ENCODE measurements around the gene SYNPO2.

Gene SYNPO2

DNA sequence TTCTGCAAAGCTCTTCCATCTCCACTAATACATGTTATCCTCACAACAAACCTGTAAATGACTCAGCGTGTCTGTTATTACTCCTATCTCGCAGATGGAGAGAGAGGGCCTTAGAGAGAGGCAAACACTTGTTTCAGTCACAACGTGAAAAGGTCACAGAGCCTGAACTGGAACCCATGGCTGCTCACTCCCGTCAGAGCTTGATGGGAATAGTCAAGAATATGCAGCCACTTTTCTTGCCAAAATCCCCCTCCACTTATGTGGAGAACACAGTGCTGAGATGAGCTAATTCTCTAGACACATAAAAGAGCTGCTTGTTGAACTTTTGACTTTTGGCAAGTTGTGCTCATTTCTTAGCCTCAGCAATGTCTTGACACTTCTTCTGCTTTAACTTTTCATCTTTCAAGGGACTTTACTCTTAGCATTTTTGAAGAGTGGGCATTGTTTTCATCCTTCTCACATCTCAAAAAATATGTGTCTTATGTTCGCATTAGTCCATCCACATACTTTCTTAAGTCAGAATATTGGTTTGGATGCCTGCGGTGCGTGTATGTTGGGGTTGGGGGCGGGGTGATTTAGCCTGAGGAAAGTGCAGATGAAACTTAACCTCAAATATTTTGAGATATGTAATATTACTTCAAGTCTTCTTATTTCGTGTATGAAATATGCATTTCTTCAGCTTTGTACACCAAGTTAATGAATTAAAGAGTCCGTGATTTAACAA, 69.2 kb downstream of the SYNPO2 start:
- no peak for DNase-seq (ENCODE audit: low read depth)
- H3K4me3 ChIP-seq (ENCODE audit: low read depth, low read length), result no peak overlapping the region
- TF ChIP-seq, protein P1, sequence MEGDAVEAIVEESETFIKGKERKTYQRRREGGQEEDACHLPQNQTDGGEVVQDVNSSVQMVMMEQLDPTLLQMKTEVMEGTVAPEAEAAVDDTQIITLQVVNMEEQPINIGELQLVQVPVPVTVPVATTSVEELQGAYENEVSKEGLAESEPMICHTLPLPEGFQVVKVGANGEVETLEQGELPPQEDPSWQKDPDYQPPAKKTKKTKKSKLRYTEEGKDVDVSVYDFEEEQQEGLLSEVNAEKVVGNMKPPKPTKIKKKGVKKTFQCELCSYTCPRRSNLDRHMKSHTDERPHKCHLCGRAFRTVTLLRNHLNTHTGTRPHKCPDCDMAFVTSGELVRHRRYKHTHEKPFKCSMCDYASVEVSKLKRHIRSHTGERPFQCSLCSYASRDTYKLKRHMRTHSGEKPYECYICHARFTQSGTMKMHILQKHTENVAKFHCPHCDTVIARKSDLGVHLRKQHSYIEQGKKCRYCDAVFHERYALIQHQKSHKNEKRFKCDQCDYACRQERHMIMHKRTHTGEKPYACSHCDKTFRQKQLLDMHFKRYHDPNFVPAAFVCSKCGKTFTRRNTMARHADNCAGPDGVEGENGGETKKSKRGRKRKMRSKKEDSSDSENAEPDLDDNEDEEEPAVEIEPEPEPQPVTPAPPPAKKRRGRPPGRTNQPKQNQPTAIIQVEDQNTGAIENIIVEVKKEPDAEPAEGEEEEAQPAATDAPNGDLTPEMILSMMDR (IDR thresholded peaks at IDR 0.05; ENCODE audit: low read depth, low read length), result no peak
- TF ChIP-seq MYC (IDR thresholded peaks at IDR 0.05; ENCODE audit: low read depth, low read length) (no peak), POLR2A (IDR thresholded peaks at IDR 0.05; ENCODE audit: extremely low read depth, insufficient read length) (no peak)
- TF ChIP-seq, protein P2, sequence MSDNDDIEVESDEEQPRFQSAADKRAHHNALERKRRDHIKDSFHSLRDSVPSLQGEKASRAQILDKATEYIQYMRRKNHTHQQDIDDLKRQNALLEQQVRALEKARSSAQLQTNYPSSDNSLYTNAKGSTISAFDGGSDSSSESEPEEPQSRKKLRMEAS (IDR thresholded peaks at IDR 0.05; ENCODE audit: low read depth, low read length), result no peak

DNA sequence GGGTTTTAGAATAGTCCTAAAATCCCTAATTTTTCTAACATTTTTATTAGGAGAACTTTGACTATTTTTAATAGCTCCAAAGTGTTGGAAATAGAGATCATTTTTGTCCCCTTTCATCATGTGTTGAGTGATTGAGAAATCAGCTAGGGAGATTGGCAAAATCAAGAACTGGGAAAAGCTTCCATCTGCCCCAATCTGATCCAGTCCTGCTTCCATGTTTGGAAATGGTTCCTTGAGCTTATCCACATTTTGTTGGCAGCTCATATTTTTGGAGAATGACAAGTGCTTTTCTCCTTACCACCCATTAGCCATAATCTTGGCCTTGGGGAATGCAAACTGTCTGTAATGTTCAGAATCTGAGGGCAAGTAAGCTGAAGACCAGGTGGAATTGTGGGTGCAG, 73.9 kb downstream of the SYNPO2 start:
- no peak overlapping the region for H3K4me3 ChIP-seq (ENCODE audit: low read depth, low read length)
- DNase-seq (ENCODE audit: low read depth), result no peak
- no peak for TF ChIP-seq POLR2A (IDR thresholded peaks at IDR 0.05; ENCODE audit: extremely low read depth, insufficient read length)
- TF ChIP-seq MYC (IDR thresholded peaks at IDR 0.05; ENCODE audit: low read depth, low read length), result no peak
- TF ChIP-seq, protein P2 (IDR thresholded peaks at IDR 0.05; ENCODE audit: low read depth, low read length), result no peak
- TF ChIP-seq, protein P1 (IDR thresholded peaks at IDR 0.05; ENCODE audit: low read depth, low read length), result no peak

DNA sequence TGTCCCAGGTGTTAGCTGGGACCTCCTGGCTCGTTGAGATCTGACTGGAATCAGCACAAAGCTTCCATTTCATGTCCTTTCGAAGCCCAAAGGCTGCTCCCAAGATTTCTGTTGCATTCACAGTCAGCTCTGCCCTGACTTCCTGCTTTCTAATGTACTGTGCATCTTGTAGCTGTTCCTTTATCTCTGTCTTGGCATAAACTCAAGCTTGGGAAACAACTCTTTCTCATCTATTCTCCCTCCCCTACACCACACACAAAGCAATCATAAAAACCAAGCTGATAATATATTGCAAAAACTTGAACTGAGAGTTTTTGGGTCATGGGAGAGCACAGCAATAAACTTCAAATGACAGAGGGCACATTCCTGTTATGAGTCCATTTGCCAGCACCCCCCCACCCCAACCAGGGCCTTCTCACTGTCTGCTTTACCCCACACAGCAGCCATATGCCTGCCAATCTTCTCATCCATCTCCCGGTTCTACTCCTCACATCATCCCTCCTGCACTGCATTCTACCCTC, 76.3 kb downstream of the SYNPO2 start:
- DNase-seq (ENCODE audit: low read depth), result no peak
- H3K4me3 ChIP-seq (ENCODE audit: low read depth, low read length), result no peak overlapping the region
- TF ChIP-seq, protein P1 (IDR thresholded peaks at IDR 0.05; ENCODE audit: low read depth, low read length), result no peak
- TF ChIP-seq MYC (IDR thresholded peaks at IDR 0.05; ENCODE audit: low read depth, low read length), result no peak
- TF ChIP-seq POLR2A (IDR thresholded peaks at IDR 0.05; ENCODE audit: extremely low read depth, insufficient read length), result no peak
- TF ChIP-seq, protein P2 (IDR thresholded peaks at IDR 0.05; ENCODE audit: low read depth, low read length), result no peak

DNA sequence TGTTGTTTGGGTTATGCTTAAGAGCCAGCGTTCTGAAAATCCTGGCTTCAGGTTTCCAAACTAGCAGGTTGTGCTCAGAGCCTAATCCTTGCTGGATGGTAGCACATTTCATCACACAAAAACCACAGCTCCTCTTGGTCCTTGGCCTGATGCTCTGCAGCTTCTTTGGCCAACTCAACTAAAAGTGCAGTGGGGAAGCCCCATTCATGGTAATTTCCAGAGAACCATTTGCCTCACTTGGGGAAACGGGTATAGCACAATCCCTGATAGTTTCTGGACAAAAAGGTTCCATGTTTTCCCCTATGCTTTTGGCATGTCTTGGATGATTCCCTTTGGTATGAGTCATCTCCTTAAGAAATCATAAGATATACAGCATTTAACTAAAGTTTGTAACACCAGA, 78.7 kb downstream of the SYNPO2 start:
- TF ChIP-seq MYC (IDR thresholded peaks at IDR 0.05; ENCODE audit: low read depth, low read length) (no peak), POLR2A (IDR thresholded peaks at IDR 0.05; ENCODE audit: extremely low read depth, insufficient read length) (no peak)
- TF ChIP-seq, protein P1 (IDR thresholded peaks at IDR 0.05; ENCODE audit: low read depth, low read length), result no peak
- TF ChIP-seq, protein P2 (IDR thresholded peaks at IDR 0.05; ENCODE audit: low read depth, low read length), result no peak
- DNase-seq (ENCODE audit: low read depth), result peak; percentile 61
- no peak overlapping the region for H3K4me3 ChIP-seq (ENCODE audit: low read depth, low read length)

DNA sequence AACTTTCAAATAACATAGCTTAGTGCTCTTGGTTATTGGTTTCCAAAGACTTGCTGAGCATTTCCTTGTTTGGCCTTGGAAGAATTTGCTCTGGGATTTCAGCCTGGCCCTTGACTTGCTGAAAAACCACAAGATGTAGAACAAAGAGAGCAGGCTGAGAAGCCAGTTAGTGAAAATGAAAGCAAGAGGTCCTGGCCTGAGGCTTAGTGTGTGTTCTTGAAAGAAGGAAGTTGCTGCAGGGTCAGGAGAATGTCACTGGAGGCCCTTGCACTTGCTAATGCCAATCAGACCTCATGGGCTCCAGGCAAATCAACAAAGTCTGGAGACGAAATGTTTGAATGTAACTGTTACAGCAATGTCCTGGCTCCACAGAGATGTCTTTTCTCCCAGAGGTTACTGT, 79.4 kb downstream of the SYNPO2 start:
- DNase-seq (ENCODE audit: low read depth), result peak; percentile 93
- TF ChIP-seq, protein P1 (IDR thresholded peaks at IDR 0.05; ENCODE audit: low read depth, low read length), result no peak
- peak; percentile 58 for TF ChIP-seq MYC (IDR thresholded peaks at IDR 0.05; ENCODE audit: low read depth, low read length)
- TF ChIP-seq, protein P2 (IDR thresholded peaks at IDR 0.05; ENCODE audit: low read depth, low read length), result peak; percentile 55; the same call in 1 of the 2 replicates
- H3K4me3 ChIP-seq (ENCODE audit: low read depth, low read length), result peak overlapping the region; percentile 4

Data from NB4 (cell line).